Activated CD4-positive, alpha-beta T cell treated with anti-CD3 and anti-CD28 coated beads for 24 hours (primary cell): Measurements from ENCODE around the gene P4HA2.

ENCODE experiments used
- DNase-seq, 2 donors: peaks; one replicate each; pipeline ENCODE4 v3.0.0-alpha.2; 2020; ENCODE audit warnings: low read depth in 2 of 2

Gene P4HA2

GRCh38 chr5:132264546-132265335, 37.1 kb upstream of the P4HA2 start:
- no peak for DNase-seq

DNA sequence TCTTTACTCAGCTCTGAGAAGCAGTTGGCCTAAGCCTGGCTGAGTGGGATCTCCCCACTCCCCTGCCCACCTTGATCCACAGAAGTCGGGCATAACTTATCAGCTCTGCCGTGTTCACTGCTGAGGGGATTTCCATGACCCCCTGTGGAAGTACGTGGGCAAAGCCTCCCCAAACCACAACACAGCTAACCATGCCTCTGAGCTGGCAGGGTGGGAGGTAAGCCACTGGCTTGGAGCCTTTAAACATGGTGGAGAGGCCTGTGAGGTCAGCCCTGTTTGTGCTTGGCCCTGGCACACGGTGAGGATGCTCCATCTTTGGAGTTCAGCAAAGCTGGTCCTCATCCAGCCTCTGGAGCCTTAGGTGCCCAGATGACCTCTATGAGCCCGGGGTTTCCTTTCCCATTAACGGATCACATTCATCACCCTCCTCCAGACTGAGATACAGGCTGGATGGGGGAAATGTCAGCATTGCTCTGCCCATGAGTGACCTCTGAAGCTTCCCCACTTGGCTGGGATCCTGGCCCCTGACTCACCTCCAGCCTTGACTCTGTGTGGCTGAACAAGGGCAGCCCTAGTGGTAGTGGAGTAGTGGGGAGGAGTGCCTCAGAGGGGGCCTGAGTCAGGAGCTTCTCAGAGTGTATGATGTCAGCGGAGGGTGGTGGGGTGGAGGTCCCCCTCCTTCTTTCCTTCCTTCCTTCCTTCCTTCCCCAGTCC, 36.1 kb upstream of the P4HA2 start:
- no peak for DNase-seq

DNA sequence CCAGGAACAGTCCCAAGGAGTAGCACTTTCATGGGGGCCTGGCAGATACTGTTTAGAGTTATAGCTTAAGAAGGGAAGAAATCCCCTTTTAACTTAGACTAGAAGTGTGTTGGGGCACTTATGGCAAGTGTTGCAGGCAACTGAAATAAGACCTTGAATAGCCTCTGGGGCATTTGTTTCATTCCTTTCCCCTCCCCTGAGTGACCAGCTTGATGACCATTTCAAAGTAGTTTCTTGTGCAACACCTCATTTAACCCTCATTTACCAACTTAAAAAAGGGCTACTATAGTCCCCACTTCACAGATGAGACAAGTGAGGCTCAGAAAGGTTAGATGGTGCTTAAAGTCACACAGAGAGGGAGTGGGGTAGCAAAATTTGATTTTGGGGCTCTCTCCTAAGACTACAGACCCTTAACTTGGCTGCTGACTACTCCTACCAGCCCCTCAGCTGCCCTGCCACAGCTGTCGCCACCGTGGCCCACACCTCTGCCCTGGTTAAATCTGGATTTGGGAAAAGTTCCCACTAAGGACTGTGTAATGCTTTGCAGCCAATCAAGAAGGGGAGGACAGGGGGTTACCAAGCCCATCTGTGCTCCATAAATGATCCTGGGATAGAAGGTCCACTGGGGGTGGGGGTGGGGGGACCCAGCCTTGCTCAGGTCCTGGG, 35.4 kb upstream of the P4HA2 start:
- DNase-seq, result no peak

GRCh38 chr5:132261881-132262845, 34.5 kb upstream of the P4HA2 start:
- no peak for DNase-seq

DNA sequence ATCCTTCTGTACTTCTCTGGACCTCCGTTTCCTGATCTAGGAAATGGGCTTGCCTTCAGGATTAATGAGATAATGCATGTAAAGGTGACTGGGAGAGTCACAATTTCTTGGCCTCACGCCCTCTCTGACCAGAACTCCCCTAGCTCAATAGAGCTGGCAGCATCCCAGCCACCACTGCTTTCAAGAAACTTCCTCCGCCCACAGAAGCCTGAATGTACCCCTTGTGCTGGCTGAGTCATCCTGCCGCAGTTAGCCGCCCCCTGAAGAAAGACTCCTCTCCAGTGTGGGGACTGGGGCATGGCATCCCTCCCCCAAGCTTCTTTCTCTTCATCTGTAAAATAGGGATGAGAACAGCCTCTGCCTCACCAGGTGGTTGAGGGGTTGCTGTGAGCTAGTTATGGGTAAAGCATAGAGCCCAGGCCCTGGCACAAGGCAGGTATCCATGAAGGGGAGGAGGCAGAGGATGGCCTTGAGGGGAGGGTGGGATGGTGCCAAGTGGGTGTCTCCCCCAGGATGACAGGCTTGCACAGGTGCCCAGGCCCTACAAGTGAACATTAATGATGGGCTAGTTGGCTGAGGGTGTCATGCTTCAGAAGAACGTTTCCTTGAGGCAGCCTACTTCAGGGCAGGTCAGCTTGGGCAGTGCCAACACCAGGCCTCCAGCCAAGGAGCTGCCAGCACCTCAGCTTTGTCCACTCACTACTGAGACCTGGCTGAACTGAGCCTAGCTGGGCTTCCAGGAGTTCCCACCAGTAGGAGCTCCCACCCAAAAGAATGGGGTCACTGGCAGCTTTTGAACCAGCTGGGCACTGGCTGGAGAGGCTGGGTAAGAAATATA, 33.3 kb upstream of the P4HA2 start:
- peak; percentile 27 for DNase-seq

DNA sequence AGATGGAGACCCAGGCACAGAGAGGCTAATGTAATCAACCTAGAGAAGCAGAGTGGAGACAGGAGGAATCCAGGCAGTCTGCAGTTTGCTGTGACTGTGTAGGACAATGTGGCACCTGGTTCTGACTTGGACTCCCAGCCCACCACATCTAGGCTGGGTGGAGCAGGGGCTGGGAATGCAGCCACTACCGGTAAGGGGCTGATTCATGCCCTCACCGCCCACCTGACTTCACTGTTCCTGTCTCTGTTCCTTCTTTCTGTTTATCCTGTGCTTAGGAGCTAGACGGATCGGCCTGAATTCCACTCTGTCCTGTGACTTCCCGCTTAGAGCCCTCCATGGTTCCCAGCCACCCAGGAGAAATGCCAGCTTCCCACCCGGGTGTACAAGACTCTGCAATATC, 32.4 kb upstream of the P4HA2 start:
- DNase-seq, result no peak

- DNase-seq, result no peak
Measured at GRCh38 chr5:132259069-132259851, 31.6 kb upstream of the P4HA2 start.

- no peak for DNase-seq
Measured at GRCh38 chr5:132258102-132259068, 30.7 kb upstream of the P4HA2 start.

DNA sequence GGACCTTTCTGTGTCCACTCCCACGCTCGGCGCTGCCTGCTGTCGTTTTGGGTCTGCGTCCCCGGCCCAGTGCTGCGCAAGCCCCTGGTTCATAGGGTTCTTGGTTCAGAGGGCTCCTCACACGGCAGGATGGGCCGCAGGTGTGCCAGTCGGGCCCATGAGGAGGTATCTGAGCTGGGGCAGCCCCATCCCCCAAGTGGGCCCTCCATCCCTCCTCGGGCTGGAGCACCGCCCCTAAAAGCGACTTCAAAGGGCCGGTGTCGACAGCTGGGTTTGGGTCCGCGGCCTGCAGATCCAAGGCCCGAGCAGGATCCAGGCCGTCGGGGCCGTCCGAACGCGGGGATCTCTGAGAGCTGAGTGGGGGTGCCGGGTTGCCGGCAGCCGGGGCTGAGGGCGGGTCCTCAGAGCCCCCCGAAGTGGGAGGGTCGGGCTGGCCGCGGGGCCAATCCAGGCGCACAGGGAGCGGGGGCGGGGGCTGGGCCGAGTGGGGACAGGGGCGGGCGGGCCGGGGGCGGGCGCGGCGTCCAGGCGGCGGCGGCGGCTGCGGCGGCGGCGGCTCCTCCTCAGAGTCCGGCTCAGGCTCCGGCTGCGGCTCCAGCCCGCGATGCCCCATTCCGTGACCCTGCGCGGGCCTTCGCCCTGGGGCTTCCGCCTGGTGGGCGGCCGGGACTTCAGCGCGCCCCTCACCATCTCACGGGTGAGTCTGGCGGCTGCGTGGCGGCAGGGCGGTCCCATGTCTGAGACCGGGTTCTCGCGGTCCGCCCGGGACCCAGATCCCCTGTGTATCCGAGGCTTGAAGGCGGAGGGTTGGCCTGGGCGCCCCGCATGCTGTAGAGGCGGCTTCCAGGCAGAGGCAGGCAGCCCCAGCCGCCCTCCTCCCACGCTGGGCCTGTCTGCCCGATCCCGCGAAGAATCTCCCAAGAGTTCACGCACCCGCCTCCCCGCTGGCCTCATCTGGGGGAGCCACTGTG, 29.8 kb upstream of the P4HA2 start, which contains the start of gene PDLIM4:
Gene PDLIM4, plus strand, starts transcription at position 566 of the 971 bp plus-strand sequence. Its CDS starts 39 bp downstream, at position 605.
- DNase-seq, result no peak

GRCh38 chr5:132256783-132257130, 29.1 kb upstream of the P4HA2 start:
- no peak for DNase-seq

- DNase-seq, result no peak
Measured at GRCh38 chr5:132256086-132256782, 28.6 kb upstream of the P4HA2 start.

- DNase-seq, result no peak
Measured at GRCh38 chr5:132254321-132254977, 26.8 kb upstream of the P4HA2 start.

- DNase-seq, result no peak
Measured at GRCh38 chr5:132253452-132254320, 26.0 kb upstream of the P4HA2 start.

GRCh38 chr5:132253008-132253441, 25.4 kb upstream of the P4HA2 start:
- no peak for DNase-seq

- no peak for DNase-seq
Measured at GRCh38 chr5:132251220-132251725, 23.6 kb upstream of the P4HA2 start.
